Tibial nerve (tissue), 3 donors: ENCODE measurements around the gene NBPF1.
"Not testable (repeated sequence)": the region's sequence is repeated elsewhere in the genome, so short reads cannot be mapped to it uniquely, and the experiment has no call there.

Experiments used
- CTCF ChIP-seq, 5 experiments: fragments of 200-600 bp in 3 of 5; fragments of 450-650 bp in 2 of 5; sonication (generic) in 3 of 5; IDR thresholded peaks; one replicate each; pipeline ENCODE4 v1.5.1; 2016 to 2019; ENCODE audit warnings: antibody characterized with exemption in 5 of 5, mild to moderate bottlenecking in 3 of 5, moderate library complexity in 2 of 5
- POLR2A ChIP-seq, 2 donors: fragments of 450-650 bp; IDR thresholded peaks; one replicate each; pipeline ENCODE4 v1.6.1; 2017; ENCODE audit warnings: antibody characterized with exemption in 2 of 2, mild to moderate bottlenecking in 2 of 2, moderate library complexity in 2 of 2

GRCh38 chr1:16604514-16605212 lies 8.7 kb downstream of the NBPF1 start:
- not testable (repeated sequence) for TF ChIP-seq CTCF, POLR2A (IDR thresholded peaks at IDR 0.05)
